Left lung (tissue), 10 donors: ENCODE data around the gene SPP2. TPM values are rescaled to one million over a fixed set of nuclear protein-coding genes. Genes with fewer than 3 reads are reported as not detected.

ENCODE experiments used
- ATAC-seq: fragments of 200-7000 bp; cut with Tn5 transposase; one replicate; pipeline ENCODE4 v1.9.1; 2020; ENCODE audit warnings: moderate library complexity
- DNase-seq, 4 donors: peaks; one replicate each; pipeline ENCODE4 v3.0.0-alpha.2; 2013 to 2020
- H3K27ac ChIP-seq, 2 donors: fragments of 200-600 bp; sonication (generic) in 1 of 2; one replicate each; pipeline versions ENCODE4 v1.5.0 to v1.8.0; 2020 to 2021
- H3K27me3 ChIP-seq, 2 donors: fragments of 200-600 bp; sonication (generic) in 1 of 2; one replicate each; pipeline versions ENCODE4 v1.5.0 to v1.8.0; 2020 to 2021
- H3K36me3 ChIP-seq, 2 donors: fragments of 200-600 bp; sonication (generic) in 1 of 2; one replicate each; pipeline versions ENCODE4 v1.5.0 to v1.8.0; 2020 to 2021
- H3K4me1 ChIP-seq, 2 donors: fragments of 200-600 bp; one replicate each; pipeline ENCODE4 v1.8.0; 2021
- H3K4me3 ChIP-seq, 2 donors: fragments of 200-600 bp; sonication (generic) in 1 of 2; one replicate each; pipeline versions ENCODE4 v1.5.0 to v1.8.0; 2020 to 2021; ENCODE audit warnings: mild to moderate bottlenecking in 1 of 2
- H3K9me3 ChIP-seq, 2 donors: fragments of 200-600 bp; sonication (generic) in 1 of 2; one replicate each; pipeline versions ENCODE4 v1.5.0 to v1.8.0; 2020 to 2021
- CTCF ChIP-seq, 2 donors: fragments of 200-600 bp; sonication (generic) in 1 of 2; IDR thresholded peaks; one replicate each; pipeline versions ENCODE4 v1.5.0 to v1.8.0; 2021; ENCODE audit warnings: antibody characterized with exemption in 2 of 2
- intact Hi-C, 2 donors: fragments of 100-400 bp; cut with DNase I; formaldehyde crosslinking; loops; one replicate each; pipeline versions ENCODE4 v1.11.2 to v1.14.2; 2022
- polyA plus RNA-seq, 6 donors: library from polyadenylated mRNA; unstranded; fragments of 120-200 nt; gene quantifications; one replicate each; pipeline ENCODE4 v1.2.1, GENCODE V29; 2013; ENCODE audit not compliant: insufficient read length in 6 of 6
- total RNA-seq, 2 donors: library from RNA; stranded (reverse); fragmentation: NEBNext Ultra II Directional; extraction: Animal tissue kit (Norgen Biotek cat#: 25700); gene quantifications; one replicate each; pipeline ENCODE4 v1.2.1, GENCODE V29; 2021
- donor health status: DM: no; HTN: yes; CAD: no.
- donor health status: DM: no; HTN: no; CAD: no.

SPP2 gene
- total and polyA plus RNA-seq, 8 donors = not detected

DNA sequence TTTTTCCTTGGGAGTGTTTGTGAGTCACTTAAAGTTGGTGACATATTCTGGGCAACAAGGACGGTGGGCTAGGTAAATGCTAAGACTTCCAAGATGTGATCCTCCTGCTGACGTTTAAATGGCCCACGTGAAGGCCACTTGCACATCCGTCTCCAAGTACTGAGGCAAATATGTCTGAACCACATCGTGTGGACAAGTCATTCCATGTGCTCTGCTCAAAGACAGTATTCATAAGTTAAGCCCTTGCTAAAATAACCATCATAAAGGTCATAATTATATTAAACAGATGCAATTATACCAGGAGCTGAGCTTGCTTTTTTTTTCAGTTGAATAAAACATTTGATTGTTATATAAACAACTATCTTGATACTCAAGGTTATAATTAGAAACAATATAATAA is 44.8 kb downstream of the SPP2 start:
- Histone ChIP-seq H3K36me3 (no peaks in the 10 kb centered on the region), H3K4me1 (peaks cover 6 to 9% of the 10 kb centered on the region in 2 donors), H3K27me3 (peaks cover 0 to 4% of the 10 kb centered on the region in 2 donors), H3K9me3 (no peaks in the 10 kb centered on the region), H3K4me3 (no peak overlapping the region), H3K27ac (no peak overlapping the region)
- ATAC-seq (no peak), DNase-seq (no peak)
- TF ChIP-seq CTCF (IDR thresholded peaks at IDR 0.05) = no peak
- intact Hi-C loops = no loop called here

DNA sequence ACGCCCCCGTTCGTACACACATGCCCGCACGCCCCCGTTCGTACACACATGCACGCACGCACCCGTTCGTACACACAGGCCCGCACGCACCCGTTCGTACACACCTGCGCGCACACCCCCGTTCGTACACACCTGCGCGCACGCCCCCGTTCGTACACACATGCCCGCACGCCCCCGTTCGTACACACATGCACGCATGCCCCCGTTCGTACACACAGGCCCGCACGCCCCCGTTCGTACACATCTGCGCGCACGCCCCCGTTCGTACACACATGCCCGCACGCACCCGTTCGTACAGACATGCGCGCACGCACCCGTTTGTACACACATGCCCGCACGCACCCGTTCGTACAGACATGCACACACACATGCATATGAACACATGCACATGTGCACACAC is 45.7 kb downstream of the SPP2 start:
- H3K9me3 ChIP-seq = no peaks in the 10 kb centered on the region
- H3K4me3 ChIP-seq = no peak overlapping the region
- TF ChIP-seq CTCF (IDR thresholded peaks at IDR 0.05) = no peak
- no peaks in the 10 kb centered on the region for H3K36me3 ChIP-seq
- peak in 1 of 4 donors; percentile 64 for DNase-seq
- H3K4me1 ChIP-seq = peaks cover 6 to 9% of the 10 kb centered on the region in 2 donors
- no peak overlapping the region for H3K27ac ChIP-seq
- peaks cover 0 to 4% of the 10 kb centered on the region in 2 donors for H3K27me3 ChIP-seq
- no peak for ATAC-seq
- intact Hi-C loops = no loop called here

GRCh38 chr2:234098681-234099080 is 48.2 kb downstream of the SPP2 start:
- H3K4me1 ChIP-seq = no peaks in the 10 kb centered on the region
- ATAC-seq (no peak), DNase-seq (no peak)
- intact Hi-C loops = no loop called here
- no peak overlapping the region for H3K4me3 ChIP-seq
- H3K27ac ChIP-seq = no peak overlapping the region
- no peaks in the 10 kb centered on the region for H3K36me3 ChIP-seq
- TF ChIP-seq CTCF (IDR thresholded peaks at IDR 0.05) = no peak
- no peaks in the 10 kb centered on the region for H3K9me3 ChIP-seq
- H3K27me3 ChIP-seq = no peaks in the 10 kb centered on the region

DNA sequence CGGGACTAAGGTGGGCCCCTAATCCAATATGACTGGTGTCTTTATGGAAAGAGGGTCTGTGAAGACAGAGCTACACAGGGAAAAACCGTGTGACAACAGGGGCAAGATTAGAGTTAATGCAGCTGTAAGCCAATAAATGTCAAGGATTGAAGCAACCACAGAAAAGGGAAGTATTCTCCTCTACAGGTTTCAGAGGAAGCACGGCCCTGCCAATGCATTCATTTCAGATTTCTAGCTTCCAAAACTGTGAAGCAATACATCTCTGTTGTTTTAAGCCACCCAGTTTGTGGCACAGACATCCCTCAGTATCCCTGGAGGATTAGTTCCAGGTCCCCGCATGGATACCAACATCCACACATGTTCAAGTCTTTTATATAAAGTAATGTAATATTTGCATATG is 48.8 kb downstream of the SPP2 start:
- no peak for ATAC-seq
- DNase-seq = no peak

DNA sequence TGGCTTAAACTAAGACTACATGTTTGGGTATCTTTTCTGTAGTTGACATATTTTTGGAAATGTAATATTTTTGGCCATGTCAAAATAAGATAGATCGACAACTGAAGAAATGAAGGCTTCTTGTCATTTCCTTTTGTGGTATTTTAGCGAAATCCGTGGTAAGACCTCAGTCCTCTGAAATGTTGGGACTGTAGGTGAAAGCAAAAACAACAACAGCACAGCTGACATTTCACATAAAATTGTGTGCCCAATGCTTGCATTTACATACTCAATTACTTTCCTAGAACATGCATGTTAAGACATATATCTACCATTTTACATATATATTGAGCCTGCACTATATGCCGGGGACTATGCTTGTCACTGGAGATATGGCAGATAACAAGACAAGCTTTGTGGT is 50.2 kb downstream of the SPP2 start:
- Histone ChIP-seq H3K27me3 (no peaks in the 10 kb centered on the region), H3K9me3 (no peaks in the 10 kb centered on the region), H3K4me1 (no peaks in the 10 kb centered on the region), H3K36me3 (no peaks in the 10 kb centered on the region), H3K4me3 (no peak overlapping the region), H3K27ac (no peak overlapping the region)
- DNase-seq (no peak), ATAC-seq (no peak)
- no peak for TF ChIP-seq CTCF (IDR thresholded peaks at IDR 0.05)
- intact Hi-C loops = no loop called here

More for the DNA sequence above, 48.8 kb downstream of the SPP2 start:
- Histone ChIP-seq H3K27me3 (no peaks in the 10 kb centered on the region), H3K4me1 (no peaks in the 10 kb centered on the region), H3K27ac (no peak overlapping the region), H3K9me3 (no peaks in the 10 kb centered on the region), H3K4me3 (no peak overlapping the region), H3K36me3 (no peaks in the 10 kb centered on the region)
- intact Hi-C loops = no loop called here
- TF ChIP-seq CTCF (IDR thresholded peaks at IDR 0.05) = no peak
